A375 (cell line): Measurements from ENCODE around the gene GPN3. TPM values are rescaled to one million over a fixed set of nuclear protein-coding genes. Genes with fewer than 3 reads are reported as not detected.

ENCODE experiments used
- small RNA-seq: library from RNA; depleted of rRNA; stranded (forward); fragments of <200 nt; gene quantifications from one replicate; pipeline ENCODE3, GENCODE V24; 2014
- total RNA-seq: library from RNA; depleted of rRNA; stranded (reverse); fragments of >200 nt; shearing (Covaris generic); gene quantifications from 2 replicates; pipeline ENCODE4 v1.2.3, GENCODE V29; 2014; rRNA removed

The GPN3 gene
- 22.2 and 22.7 TPM in 2 replicates for total RNA-seq

GRCh38 chr12:110468214-110469048 lies at the start of gene GPN3, which contains the start of gene FAM216A:
GPN3 (minus strand) TSS chr12:110468257; CDS start chr12:110468203, 54 bp downstream.
FAM216A (plus strand) TSS chr12:110468845; CDS start chr12:110468876, 31 bp downstream.

GRCh38 chr12:110501752-110502738 lies 34.0 kb upstream of the GPN3 start, which contains the start of the genes RAD9B and VPS29:
RAD9B (plus strand) TSS chr12:110502331; CDS start chr12:110502338, 7 bp downstream.
VPS29 (minus strand) TSS chr12:110502111; CDS start chr12:110502051, 60 bp downstream.

GRCh38 chr12:110449799-110450497 lies 18.1 kb downstream of the GPN3 start, which contains the start of gene ARPC3:
ARPC3 (minus strand) TSS chr12:110450337; CDS start chr12:110450260, 77 bp downstream.

GRCh38 chr12:110403146-110403975 lies 64.7 kb downstream of the GPN3 start, which contains the start of gene ANAPC7:
ANAPC7 (minus strand) TSS chr12:110403708; CDS start chr12:110403627, 81 bp downstream.

Small RNA genes within 50 kb of the gene (small RNA-seq; reads per million reads assigned to genes)
- gene RF00278: not detected

Other genes with a start within 250 kb of the GPN3 start
- 101 and 122 TPM in 2 replicates for gene ATP2A2, start 187.0 kb downstream of the GPN3 start, total RNA-seq
- 65.8 and 69.3 TPM in 2 replicates for gene ANAPC7, start 64.5 kb downstream of the GPN3 start, total RNA-seq
- 179 and 224 TPM in 2 replicates for gene ARPC3, start 17.9 kb downstream of the GPN3 start, total RNA-seq
- gene FAM216A, start 588 bp upstream of the GPN3 start, total RNA-seq: 57.5 and 60.2 TPM in 2 replicates
- gene VPS29, start 33.9 kb upstream of the GPN3 start, total RNA-seq: 46.7 and 62.7 TPM in 2 replicates
- gene RAD9B, start 34.1 kb upstream of the GPN3 start, total RNA-seq: 0.24 and 0.26 TPM in 2 replicates
- 9.0 and 9.1 TPM in 2 replicates for gene PPTC7, start 115.1 kb upstream of the GPN3 start, total RNA-seq
- 19.7 and 28.1 TPM in 2 replicates for gene TCTN1, start 145.9 kb upstream of the GPN3 start, total RNA-seq
- 0.11 and 0.30 TPM in 2 replicates for gene HVCN1, start 220.9 kb upstream of the GPN3 start, total RNA-seq